HG03432 (cell line): ENCODE data around the gene SAMD4B.

Experiments
- ATAC-seq: cut with Tn5 transposase; IDR thresholded peaks from one replicate; pipeline ENCODE4 v1.9.1; 2021; ENCODE audit warnings: mild to moderate bottlenecking, moderate library complexity; ENCODE audit not compliant: unreplicated experiment

The SAMD4B gene

DNA sequence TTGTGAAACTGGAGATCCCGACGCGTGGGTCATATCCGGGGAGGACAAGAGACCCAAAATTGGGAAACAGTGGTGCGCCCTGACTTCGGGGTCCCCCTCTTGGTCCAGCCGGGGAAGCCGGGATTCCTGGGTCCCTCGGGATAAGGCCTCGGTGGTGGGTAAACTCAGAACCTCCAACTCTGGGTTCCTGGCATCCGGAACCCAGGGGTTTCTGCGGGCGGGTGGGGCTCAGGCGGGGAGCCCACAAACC is 65.1 kb downstream of the SAMD4B start:
- ATAC-seq = no peak

DNA sequence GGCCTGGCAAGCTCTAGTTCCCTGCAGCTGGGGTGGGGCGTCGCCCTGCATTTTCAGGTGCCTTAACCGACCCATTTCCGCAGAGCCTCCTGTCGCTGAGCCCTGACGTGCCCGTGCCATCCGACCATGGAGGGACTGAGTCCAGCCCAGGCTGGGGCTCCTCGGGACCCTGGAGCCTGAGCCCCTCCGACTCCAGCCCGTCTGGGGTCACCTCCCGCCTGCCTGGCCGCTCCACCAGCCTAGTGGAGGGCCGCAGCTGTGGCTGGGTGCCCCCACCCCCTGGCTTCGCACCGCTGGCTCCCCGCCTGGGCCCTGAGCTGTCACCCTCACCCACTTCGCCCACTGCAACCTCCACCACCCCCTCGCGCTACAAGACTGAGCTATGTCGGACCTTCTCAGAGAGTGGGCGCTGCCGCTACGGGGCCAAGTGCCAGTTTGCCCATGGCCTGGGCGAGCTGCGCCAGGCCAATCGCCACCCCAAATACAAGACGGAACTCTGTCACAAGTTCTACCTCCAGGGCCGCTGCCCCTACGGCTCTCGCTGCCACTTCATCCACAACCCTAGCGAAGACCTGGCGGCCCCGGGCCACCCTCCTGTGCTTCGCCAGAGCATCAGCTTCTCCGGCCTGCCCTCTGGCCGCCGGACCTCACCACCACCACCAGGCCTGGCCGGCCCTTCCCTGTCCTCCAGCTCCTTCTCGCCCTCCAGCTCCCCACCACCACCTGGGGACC is 65.6 kb downstream of the SAMD4B start:
- ATAC-seq = no peak

DNA sequence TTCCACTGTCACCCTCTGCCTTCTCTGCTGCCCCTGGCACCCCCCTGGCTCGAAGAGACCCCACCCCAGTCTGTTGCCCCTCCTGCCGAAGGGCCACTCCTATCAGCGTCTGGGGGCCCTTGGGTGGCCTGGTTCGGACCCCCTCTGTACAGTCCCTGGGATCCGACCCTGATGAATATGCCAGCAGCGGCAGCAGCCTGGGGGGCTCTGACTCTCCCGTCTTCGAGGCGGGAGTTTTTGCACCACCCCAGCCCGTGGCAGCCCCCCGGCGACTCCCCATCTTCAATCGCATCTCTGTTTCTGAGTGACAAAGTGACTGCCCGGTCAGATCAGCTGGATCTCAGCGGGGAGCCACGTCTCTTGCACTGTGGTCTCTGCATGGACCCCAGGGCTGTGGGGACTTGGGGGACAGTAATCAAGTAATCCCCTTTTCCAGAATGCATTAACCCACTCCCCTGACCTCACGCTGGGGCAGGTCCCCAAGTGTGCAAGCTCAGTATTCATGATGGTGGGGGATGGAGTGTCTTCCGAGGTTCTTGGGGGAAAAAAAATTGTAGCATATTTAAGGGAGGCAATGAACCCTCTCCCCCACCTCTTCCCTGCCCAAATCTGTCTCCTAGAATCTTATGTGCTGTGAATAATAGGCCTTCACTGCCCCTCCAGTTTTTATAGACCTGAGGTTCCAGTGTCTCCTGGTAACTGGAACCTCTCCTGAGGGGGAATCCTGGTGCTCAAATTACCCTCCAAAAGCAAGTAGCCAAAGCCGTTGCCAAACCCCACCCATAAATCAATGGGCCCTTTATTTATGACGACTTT is 66.4 kb downstream of the SAMD4B start:
- no peak for ATAC-seq

DNA sequence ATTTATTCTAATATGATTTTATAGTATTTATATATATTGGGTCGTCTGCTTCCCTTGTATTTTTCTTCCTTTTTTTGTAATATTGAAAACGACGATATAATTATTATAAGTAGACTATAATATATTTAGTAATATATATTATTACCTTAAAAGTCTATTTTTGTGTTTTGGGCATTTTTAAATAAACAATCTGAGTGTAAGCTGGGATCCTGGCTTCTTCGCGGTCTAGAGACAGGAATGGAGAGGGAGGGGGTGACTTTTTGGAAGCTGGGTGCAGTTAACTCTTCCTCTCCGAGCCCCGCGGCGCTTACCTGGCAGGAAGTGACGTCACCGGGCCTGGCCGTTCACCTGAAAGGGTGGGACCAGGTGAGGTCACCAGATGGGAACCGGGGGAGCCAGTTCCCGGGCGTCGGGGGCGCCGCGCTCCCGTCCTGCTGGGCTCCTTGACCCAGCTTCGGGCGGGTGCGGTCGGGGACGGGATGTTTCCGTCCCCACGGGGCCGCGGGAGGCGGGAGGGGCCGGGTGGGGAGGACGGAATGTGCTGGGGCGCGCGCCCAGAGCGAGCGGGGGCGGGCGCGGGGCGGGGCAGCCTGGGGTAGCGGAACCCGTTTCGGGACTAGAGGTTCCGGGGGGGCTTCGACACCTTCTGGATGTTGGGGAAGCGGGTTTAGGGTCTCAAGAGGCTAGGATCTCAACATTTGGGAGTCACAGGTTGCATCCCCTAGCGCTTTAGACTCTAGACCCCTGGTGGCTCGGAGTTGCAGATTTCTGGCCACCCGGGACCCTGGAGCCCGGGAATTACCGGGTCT is 67.2 kb downstream of the SAMD4B start:
- no peak for ATAC-seq

DNA sequence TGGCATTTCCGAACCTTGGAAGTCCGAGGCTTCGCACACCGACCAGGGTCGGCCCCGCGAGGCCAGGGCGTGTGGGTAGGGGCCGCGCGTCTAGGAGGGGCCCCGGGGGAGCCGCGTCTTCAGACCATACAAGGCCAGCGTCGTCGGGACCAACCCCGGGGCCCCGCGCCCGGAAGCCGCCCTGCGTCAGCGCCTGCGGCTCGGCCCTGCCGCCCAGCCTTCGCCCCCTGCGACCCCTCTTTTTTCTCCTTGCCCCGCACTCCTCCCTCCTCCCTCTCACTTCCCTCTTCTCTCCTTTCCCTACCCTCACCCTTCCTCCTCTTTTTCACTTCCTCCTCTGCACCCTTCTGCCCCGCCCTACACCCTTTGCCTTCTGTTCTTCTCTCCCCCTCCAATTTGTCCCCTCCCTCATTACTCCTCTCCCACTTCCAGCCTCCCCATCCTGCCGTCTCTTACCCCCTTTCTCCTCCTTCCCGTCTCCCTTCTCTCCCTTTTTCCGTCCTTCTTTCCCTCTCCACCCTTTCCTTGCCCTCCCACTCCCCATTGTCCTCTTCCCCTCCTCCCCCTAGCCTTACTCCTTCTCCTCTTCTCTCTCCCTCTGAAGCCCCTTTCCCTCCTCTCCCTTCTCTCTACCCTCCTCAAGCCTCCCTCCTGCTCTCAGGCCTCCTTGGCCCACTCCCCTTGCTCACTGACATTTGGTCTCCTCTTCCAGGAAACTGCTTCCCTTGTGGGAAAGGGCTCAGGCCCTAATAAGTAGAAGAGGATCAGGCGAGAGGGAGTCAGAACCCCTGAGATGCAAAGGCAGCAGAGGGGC is 68.0 kb downstream of the SAMD4B start:
- peak; percentile 12 for ATAC-seq

DNA sequence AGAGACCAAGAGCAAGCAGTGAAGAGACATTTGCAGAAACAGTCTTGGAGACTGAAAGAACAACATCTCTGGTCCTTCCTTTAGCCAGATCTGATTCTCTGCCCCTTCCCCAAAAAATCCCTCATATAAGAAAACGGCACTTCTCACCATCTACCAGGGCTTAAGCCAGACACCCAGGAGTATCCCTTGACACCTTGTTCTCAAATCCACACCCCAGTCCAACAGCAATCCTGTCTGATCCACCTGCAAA is 68.5 kb downstream of the SAMD4B start:
- ATAC-seq = no peak

DNA sequence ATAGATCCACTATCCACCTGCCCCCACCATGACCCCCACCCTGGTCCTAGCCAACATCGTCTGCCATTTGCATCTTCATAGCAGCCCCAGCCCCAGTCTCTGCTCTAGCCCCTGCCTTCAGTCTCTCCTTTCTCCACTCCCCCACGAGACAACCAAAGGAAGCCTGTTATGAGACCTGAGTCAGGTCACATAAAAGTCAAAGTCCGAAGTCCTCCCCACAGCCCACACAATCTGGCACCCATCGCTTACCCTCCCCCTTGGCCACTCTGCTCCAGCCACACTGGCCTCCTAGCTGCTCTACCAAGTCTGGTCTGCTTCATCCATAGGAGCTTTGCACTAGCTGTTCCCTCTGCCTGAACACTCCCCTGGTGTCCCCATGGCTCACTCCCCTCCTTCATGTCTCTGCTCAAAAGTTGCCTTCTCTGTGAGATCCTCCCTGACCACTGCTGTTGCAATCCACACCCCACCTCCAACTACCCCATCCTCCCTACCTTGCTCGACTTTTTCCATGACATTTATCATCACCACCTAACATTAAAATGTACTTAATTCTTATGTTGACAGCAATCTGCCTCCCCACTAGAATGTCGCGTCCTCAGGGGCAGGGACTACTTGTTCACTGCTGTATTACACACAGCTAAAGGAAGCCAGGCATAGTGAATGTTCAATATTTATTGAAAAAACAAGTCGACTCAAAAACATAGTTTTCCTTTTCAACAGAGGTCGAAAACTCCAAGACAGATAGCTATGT is 69.0 kb downstream of the SAMD4B start:
- no peak for ATAC-seq

DNA sequence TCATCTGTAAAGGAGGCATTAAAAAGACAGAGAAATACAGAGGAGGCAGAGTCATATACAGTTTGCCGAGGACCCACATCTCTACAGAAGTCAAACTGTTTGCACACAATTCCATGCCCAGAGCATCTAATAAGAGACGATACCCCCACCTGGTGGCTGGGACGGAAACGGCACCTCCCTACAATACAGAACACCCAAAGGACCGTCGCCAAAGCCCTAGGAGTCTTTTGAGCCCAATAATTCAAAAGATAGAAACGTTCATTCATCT is 69.5 kb downstream of the SAMD4B start:
- peak; percentile 25 for ATAC-seq

DNA sequence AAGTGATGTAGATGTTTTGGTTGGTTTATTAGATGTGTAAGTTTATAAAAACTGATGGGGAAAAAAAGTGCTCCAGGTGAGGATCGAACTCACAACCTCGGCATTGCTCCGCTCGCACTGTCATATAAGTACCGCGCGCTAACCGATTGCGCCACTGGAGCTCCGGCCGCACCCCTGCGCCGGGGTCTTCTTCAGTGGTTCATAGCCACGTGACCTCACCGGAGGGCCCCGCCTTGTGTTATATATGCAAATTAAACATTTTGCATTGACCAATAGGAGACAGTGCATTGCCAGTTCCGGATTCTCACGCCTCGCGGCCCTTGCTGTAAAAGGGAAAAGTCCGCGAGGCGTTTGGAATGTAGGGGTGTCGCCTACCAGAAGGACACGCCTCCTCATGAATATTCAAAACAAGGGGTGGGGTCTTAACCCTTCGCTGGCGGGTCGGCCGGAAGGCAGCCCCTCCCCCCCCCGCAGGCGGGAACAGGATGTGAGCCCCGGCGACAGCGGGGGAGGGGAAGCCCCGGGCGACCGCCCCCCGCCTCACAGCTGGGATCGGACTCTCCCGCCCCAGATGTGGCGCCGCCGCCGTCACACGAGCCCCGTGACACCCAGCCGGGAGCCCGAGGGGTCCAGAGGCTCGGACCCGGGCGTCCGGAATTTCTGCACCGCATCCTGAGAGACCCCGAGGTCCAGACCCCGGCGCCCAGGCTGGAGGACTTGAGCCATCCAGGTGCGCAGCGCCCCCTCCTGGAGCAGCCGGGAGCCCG is 70.1 kb downstream of the SAMD4B start, which contains the start of gene PLEKHG2:
Gene PLEKHG2 (plus strand): TSS at position 570 of the 767 bp plus-strand sequence. CDS start 1,418 bp downstream, outside the sequence.
- peak; percentile 46 for ATAC-seq

DNA sequence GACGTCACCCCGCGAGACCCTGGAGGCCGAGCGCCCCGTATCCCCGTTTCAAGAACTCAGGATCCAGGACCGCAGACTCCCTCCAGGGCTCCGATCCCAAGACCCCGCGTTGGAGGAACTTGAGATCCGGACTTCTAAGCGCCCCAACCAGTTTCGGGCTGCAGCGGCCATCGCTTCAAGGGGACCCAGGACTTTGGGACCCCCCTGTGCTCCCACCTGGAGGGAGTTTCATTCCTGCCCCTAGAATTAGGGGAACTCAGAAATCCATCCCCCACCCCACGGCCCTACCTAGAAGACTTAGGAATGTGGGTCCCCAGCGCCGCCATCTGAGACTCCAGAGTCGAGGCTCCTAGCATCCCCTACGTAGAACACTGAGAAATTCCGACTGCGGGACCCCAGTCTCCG is 70.6 kb downstream of the SAMD4B start:
- no peak for ATAC-seq

DNA sequence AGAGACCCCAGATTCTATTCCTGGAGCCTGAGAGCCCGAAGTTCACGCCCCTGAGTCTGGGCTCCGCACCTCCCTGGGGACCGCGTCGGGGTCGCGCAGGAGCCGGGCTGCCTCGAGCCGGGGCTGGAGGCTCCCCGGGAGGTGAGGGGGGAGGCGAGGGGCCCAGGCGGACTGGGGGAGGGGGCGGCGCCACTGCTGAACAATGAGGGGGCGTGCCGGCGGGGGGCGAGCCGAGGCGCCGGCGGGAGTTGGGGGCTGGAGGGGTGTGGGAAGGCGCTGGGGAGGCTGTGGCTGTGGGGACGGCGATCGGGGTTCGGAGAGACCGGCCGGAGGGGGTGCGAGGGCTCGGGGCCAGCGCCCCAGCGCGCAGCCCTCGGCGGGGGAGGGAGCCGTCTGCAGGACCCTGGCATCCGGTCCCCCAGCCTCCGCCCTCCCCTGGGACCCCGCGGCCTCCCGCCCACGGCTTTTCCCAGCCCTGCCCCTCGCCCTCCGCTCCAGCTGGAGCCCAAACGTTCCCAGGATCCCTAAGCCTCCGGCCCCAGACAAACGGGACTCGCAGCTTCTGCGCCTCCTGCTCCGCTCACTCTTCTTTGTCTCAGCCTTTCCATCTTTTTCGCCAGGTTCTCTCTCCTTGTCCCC is 71.2 kb downstream of the SAMD4B start:
- ATAC-seq = no peak

DNA sequence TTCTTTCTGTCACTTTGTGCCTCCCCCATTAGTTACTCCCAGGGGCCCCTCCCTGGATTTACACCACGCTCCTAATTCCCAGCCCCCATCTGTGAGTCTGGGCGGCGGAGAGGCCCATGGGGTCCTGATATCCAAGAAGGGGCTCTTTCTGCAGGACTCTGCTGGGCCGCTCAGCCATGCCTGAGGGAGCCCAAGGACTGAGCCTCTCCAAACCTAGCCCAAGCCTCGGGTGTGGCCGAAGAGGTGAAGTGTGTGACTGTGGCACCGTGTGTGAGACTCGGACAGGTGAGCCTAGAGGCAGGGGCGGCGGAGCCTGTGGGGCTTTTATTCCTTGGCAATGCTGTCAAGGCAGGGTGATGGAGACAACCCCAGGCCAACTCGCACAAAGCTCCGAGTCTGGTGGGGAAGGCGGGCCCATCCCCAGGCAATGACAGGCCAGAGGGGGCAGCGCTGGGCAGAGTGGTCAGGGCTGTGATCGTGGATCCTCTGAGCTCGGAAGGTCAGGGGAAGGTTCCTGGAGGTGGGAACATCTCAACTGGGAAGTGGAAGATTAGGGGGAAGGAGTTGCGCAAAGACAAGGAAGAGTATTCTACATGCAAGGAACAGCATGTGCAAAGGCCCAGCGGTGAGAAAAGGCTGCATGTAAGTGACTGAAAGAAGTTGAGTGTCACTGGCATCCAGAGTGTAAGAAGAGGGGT is 71.8 kb downstream of the SAMD4B start:
- ATAC-seq = no peak

DNA sequence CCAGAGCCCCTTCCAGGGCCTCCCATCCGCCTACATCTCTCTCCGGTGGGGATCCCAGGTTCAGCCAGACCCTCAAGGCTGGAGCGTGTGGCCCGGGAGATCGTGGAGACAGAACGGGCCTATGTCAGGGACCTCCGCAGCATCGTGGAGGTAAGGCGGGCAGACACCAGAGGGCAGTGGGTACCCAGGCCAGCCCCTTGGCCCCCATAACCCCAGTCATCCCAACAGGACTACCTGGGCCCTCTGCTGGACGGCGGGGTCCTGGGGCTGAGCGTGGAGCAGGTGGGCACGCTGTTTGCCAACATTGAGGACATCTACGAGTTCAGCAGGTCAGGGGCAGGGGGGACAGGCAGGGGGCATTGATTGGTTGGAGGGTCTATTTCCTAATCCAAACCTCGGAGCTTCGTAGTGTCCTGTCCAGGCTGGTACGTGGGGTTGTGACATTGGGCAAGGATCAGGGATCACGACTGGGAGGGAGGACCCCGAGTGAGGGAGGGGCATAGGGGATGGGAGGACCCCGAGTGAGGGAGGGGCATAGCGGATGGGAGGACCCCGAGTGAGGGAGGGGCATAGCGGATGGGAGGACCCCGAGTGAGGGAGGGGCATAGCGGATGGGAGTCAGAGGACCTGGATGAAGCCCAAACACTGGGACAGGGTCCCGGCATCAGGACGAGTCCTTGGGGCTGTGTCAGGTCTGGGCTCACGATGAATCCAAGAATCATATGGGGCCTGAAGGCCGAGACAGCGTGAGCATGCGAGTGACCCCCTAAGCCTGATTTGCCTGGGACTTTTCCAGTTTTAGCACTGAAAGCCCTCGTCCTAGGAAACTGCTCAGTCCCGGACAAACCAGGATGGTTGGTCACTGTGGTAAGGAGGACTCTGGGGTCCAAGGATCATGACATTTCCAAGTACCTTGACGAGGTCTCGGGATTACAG is 73.2 kb downstream of the SAMD4B start:
- ATAC-seq = no peak

DNA sequence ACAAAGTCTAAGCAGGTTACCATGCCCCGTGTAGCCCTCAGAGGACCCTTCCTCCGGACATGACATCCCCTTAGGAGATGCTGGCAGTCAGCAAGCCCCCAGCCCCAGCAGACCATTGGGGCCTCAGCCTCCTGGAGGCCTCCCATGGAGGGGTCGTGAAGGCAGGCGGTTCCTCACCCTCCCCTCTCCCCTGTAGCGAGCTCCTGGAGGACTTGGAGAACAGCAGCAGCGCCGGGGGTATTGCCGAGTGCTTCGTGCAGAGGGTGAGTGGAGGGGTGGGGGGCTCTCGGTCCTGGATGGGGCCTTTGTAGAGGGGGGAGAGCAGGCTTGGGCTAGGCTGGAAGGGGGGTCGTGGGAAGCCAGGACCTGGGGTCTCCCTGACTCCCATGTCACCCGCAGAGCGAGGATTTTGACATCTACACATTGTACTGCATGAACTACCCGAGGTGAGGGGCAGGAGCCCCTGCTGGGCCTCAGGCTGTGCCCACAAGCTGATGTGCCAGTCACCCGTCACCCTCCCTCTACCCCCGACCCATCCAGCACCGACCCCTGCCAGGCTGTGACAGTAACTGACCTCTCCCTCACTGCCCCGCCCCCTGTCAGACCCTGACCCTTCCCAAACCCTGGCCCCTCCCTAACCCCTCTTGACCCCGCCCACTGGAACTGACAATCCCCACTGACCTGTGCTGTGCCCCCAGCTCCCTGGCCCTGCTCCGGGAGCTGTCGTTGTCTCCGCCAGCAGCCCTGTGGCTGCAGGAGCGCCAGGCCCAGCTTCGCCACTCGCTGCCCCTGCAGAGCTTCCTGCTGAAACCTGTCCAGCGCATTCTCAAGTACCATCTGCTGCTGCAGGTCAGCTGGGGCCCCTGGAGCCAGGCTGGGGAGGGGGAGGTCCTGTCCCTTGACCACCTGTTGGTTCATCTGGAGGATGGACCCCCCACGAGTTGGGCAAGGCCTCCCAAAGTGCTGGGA is 74.2 kb downstream of the SAMD4B start:
- no peak for ATAC-seq

DNA sequence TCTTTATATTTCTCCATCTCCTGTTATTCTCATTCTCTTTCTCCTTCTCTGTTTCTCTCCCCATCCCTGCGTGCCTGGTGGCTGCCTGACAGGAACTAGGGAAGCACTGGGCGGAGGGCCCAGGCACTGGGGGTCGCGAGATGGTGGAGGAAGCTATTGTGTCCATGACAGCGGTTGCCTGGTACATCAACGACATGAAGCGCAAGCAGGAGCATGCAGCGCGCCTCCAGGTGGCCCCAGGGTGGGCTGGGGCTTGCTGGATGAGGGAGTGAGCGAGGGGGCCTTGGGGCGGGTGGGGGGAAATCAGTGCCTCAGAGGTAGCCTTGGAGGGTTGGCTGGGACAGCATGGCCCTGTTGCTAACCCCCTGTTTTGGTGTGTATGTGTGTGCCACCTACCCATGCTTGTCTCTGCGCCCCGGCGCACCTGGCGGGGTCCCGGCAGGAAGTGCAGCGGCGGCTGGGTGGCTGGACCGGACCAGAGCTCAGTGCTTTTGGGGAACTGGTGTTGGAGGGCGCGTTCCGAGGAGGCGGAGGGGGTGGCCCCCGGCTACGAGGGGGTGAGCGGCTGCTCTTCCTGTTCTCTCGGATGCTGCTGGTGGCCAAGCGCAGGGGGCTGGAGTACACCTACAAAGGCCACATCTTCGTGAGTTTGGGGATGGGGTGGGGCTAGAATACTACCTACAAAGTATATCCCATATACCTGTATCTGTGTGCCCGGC is 75.4 kb downstream of the SAMD4B start:
- ATAC-seq = no peak

DNA sequence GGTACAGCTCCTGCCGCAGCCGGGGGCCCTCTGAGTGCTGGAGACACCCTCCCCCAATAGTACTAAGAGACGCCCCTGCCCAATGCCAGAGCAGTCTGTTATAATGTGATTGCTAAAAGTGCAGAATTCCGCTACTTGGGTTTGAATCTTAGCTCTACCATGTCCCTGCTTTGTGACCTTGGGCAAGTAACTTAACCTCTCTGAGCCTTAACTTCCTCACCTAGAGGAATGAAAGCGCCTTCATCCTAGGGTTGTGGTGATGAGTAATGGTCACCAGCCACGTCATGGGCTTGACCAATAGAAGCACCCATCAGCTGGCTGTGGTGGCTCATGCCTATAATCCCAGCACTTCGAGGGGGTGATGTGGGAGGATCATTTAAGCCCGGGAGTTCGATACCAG is 76.8 kb downstream of the SAMD4B start:
- no peak for ATAC-seq
